Panc1 (cell line): Measurements from ENCODE around the gene ULK3.

Experiments
- POLR2AphosphoS5 ChIP-seq: IDR thresholded peaks from 2 replicates; pipeline ENCODE4 v1.6.1; 2012; ENCODE audit warnings: mild to moderate bottlenecking, low read depth, low read length, moderate library complexity
- SIN3A ChIP-seq: IDR thresholded peaks from 2 replicates; pipeline ENCODE4 v1.6.1; 2012; ENCODE audit warnings: low read depth, mild to moderate bottlenecking, low read length, moderate library complexity, borderline replicate concordance; ENCODE audit not compliant: insufficient read depth
- TF ChIP-seq, protein P1 (sequence below), 2 experiments: IDR thresholded peaks; 2 replicates each; pipeline ENCODE4 v1.6.1; 2011 to 2012; ENCODE audit warnings: low read depth in 2 of 2, control low read depth in 1 of 2, low read length in 1 of 2, mild to moderate bottlenecking in 1 of 2, moderate library complexity in 1 of 2; ENCODE audit not compliant: insufficient read depth in 1 of 2
- TF ChIP-seq, protein P2 (sequence below): fragments of 450-650 bp; IDR thresholded peaks from 2 replicates; pipeline ENCODE4 v1.5.1; 2017; ENCODE audit warnings: mild to moderate bottlenecking

DNA sequence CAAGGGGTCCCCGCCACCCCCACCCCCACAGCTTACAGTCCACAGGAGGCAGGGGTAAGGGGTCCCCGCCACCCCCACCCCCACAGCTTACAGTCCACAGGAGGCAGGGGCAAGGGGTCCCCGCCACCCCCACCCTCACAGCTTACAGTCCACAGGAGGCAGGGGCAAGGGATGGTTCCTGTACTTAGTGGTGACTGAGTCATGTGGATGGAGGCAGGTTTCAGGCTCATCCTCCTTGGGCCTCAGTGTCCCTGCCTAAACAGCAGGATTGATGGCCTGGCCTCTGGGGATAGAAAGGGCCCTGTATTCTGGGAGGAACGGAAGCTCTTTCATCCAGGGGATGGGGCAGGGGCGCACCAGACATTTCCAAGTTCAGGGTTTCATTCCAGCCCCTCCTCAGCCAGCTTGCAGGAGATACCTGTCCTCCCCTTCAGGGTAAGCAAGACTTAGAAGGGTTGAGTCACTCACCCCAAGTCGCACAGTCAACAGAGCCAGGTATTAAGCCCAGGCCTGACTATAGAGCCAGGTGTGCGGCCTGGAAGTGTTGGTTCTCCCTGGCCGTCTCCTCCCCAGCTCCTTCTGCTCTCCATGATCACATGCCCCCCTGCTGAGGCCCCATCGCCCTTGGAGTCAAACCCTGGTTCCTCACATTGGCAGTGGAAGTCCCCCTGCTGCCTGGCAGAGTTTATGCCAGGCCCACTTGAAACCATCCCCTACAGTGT is 48.5 kb downstream of the ULK3 start:
- TF ChIP-seq, protein P1, sequence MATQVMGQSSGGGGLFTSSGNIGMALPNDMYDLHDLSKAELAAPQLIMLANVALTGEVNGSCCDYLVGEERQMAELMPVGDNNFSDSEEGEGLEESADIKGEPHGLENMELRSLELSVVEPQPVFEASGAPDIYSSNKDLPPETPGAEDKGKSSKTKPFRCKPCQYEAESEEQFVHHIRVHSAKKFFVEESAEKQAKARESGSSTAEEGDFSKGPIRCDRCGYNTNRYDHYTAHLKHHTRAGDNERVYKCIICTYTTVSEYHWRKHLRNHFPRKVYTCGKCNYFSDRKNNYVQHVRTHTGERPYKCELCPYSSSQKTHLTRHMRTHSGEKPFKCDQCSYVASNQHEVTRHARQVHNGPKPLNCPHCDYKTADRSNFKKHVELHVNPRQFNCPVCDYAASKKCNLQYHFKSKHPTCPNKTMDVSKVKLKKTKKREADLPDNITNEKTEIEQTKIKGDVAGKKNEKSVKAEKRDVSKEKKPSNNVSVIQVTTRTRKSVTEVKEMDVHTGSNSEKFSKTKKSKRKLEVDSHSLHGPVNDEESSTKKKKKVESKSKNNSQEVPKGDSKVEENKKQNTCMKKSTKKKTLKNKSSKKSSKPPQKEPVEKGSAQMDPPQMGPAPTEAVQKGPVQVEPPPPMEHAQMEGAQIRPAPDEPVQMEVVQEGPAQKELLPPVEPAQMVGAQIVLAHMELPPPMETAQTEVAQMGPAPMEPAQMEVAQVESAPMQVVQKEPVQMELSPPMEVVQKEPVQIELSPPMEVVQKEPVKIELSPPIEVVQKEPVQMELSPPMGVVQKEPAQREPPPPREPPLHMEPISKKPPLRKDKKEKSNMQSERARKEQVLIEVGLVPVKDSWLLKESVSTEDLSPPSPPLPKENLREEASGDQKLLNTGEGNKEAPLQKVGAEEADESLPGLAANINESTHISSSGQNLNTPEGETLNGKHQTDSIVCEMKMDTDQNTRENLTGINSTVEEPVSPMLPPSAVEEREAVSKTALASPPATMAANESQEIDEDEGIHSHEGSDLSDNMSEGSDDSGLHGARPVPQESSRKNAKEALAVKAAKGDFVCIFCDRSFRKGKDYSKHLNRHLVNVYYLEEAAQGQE (IDR thresholded peaks at IDR 0.05; ENCODE audit: insufficient read depth in 1 of 2, low read depth in 2 of 2, low read length in 1 of 2) = no peak
- TF ChIP-seq, protein P2, sequence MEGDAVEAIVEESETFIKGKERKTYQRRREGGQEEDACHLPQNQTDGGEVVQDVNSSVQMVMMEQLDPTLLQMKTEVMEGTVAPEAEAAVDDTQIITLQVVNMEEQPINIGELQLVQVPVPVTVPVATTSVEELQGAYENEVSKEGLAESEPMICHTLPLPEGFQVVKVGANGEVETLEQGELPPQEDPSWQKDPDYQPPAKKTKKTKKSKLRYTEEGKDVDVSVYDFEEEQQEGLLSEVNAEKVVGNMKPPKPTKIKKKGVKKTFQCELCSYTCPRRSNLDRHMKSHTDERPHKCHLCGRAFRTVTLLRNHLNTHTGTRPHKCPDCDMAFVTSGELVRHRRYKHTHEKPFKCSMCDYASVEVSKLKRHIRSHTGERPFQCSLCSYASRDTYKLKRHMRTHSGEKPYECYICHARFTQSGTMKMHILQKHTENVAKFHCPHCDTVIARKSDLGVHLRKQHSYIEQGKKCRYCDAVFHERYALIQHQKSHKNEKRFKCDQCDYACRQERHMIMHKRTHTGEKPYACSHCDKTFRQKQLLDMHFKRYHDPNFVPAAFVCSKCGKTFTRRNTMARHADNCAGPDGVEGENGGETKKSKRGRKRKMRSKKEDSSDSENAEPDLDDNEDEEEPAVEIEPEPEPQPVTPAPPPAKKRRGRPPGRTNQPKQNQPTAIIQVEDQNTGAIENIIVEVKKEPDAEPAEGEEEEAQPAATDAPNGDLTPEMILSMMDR = no peak
- no peak for TF ChIP-seq POLR2AphosphoS5
- no peak for TF ChIP-seq SIN3A
